HCT116 (cell line): ENCODE data around the gene NID2. TPM values are rescaled to one million over a fixed set of nuclear protein-coding genes. Genes with fewer than 3 reads are reported as not detected.

Source experiments
- ATAC-seq: fragments of 200-7000 bp; cut with Tn5 transposase; 2 replicates; pipeline ENCODE4 v1.9.1; 2020; ENCODE audit warnings: mild to moderate bottlenecking, moderate library complexity
- BruUV-seq: library from RNA; stranded (reverse); fragments of 400-500 nt; replicated peaks from 2 replicates; lab custom pipeline; 2021; lab: Mats Ljungman, UMichigan
- CTCF ChIA-PET: fragments of 300-600 bp; sonication (Branson Sonifier 250); formaldehyde crosslinking; loops from one replicate; lab custom pipeline; 2021; ENCODE audit warnings: antibody characterized with exemption; lab: Charles Lee
- POLR2A ChIA-PET: fragments of 300-600, 350-600 bp; sonication (Branson Sonifier 250); formaldehyde crosslinking; loops from one replicate; lab custom pipeline; 2021; ENCODE audit warnings: antibody characterized with exemption; lab: Charles Lee
- RAD21 ChIA-PET, 2 experiments: fragments of 300-600 bp; sonication (Branson Sonifier 250); formaldehyde crosslinking; loops; one replicate each; lab custom pipeline; 2023; ENCODE audit warnings: low total read pairs in 2 of 2; ENCODE audit not compliant: uncharacterized antibody in 2 of 2, unreplicated experiment in 2 of 2, low non-redundant PET in 1 of 2; lab: Charles Lee
- DNase-seq: peaks from one replicate; pipeline ENCODE4 v3.0.0-alpha.2; 2010; ENCODE audit warnings: low read depth, low spot score
- H2AFZ ChIP-seq: fragments of 200-600 bp; shearing (Covaris generic), sonication (generic); 2 replicates; pipeline ENCODE4 v1.6.1; 2017; ENCODE audit warnings: low read depth, mixed run types, mixed read lengths, antibody characterized with exemption, low read length; ENCODE audit not compliant: poor library complexity, severe bottlenecking
- H3K27ac ChIP-seq: 2 replicates; pipeline ENCODE4 v1.5.1; 2012; ENCODE audit warnings: low read depth, low read length
- H3K27me3 ChIP-seq: fragments of 200-600 bp; sonication (generic); 2 replicates; pipeline ENCODE4 v1.6.1; 2016; ENCODE audit warnings: mixed run types, low read length, mixed read lengths; ENCODE audit not compliant: insufficient read depth
- H3K36me3 ChIP-seq, 2 experiments: fragments of 200-500 bp in 1 of 2; fragments of 200-600 bp in 1 of 2; sonication (Bioruptor generic) in 1 of 2; sonication (generic) in 1 of 2; 2 replicates each; pipeline versions ENCODE4 v1.5.1 to v1.6.1; 2014 to 2016; ENCODE audit warnings: low read length in 2 of 2, inconsistent platforms in 1 of 2, mixed read lengths in 1 of 2, mixed run types in 1 of 2; ENCODE audit not compliant: insufficient read depth in 2 of 2, control insufficient read depth in 1 of 2
- H3K4me1 ChIP-seq, 2 experiments: fragments of 200-600 bp in 1 of 2; sonication (generic) in 1 of 2; 2 replicates each; pipeline versions ENCODE4 v1.5.1 to v1.6.1; 2012 to 2017; ENCODE audit warnings: low read length in 2 of 2, inconsistent platforms in 1 of 2, mild to moderate bottlenecking in 1 of 2, mixed read lengths in 1 of 2, mixed run types in 1 of 2, moderate library complexity in 1 of 2; ENCODE audit not compliant: insufficient read depth in 2 of 2, control insufficient read depth in 1 of 2
- H3K4me2 ChIP-seq: fragments of 200-600 bp; sonication (generic); 2 replicates; pipeline ENCODE4 v1.6.1; 2017; ENCODE audit warnings: mixed run types, low read length, mixed read lengths
- H3K4me3 ChIP-seq, 2 experiments: fragments of 200-600 bp in 1 of 2; sonication (generic) in 1 of 2; replicated peaks in 1 of 2; 2 replicates each; pipeline ENCODE4 v1.5.1; 2011 to 2016; ENCODE audit warnings: low read length in 2 of 2, control low read depth in 1 of 2, low read depth in 1 of 2, mild to moderate bottlenecking in 1 of 2, mixed read lengths in 1 of 2, mixed run types in 1 of 2
- H3K79me2 ChIP-seq: fragments of 200-600 bp; sonication (generic); 2 replicates; pipeline ENCODE4 v1.6.1; 2017; ENCODE audit warnings: mild to moderate bottlenecking, mixed run types, low read length, moderate library complexity, mixed read lengths; ENCODE audit not compliant: insufficient read depth
- H3K9ac ChIP-seq: fragments of 200-600 bp; sonication (generic); 2 replicates; pipeline ENCODE4 v1.6.1; 2016; ENCODE audit warnings: low read length, mixed read lengths
- H3K9me2 ChIP-seq: fragments of 200-600 bp; sonication (generic), shearing (Covaris generic); 2 replicates; pipeline ENCODE4 v1.6.1; 2017; ENCODE audit warnings: mixed run types, mild to moderate bottlenecking, moderate library complexity; ENCODE audit not compliant: insufficient read depth
- H3K9me3 ChIP-seq, 2 experiments: fragments of 200-500 bp in 1 of 2; fragments of 200-600 bp in 1 of 2; sonication (Bioruptor generic) in 1 of 2; sonication (generic) in 1 of 2; 2 replicates each; pipeline ENCODE4 v1.6.1; 2014 to 2017; ENCODE audit warnings: low read length in 2 of 2, mixed read lengths in 2 of 2, inconsistent platforms in 1 of 2, low read depth in 1 of 2, mild to moderate bottlenecking in 1 of 2, mixed run types in 1 of 2, moderate library complexity in 1 of 2; ENCODE audit not compliant: control insufficient read depth in 1 of 2, insufficient read depth in 1 of 2
- H4K20me1 ChIP-seq: fragments of 200-600 bp; sonication (generic), shearing (Covaris generic); 2 replicates; pipeline ENCODE4 v1.6.1; 2017; ENCODE audit warnings: mixed run types, mild to moderate bottlenecking, moderate library complexity; ENCODE audit not compliant: insufficient read depth
- CBX3 ChIP-seq: IDR thresholded peaks from 2 replicates; pipeline ENCODE4 v1.6.1; 2012; ENCODE audit warnings: low read depth
- CEBPB ChIP-seq: IDR thresholded peaks from 2 replicates; pipeline ENCODE4 v1.6.1; 2012; ENCODE audit warnings: low read depth
- EGR1 ChIP-seq: IDR thresholded peaks from 2 replicates; pipeline ENCODE4 v1.6.1; 2012; ENCODE audit warnings: low read depth
- EZH2phosphoT487 ChIP-seq: fragments of 200-600 bp; IDR thresholded peaks from 2 replicates; pipeline ENCODE4 v1.6.1; 2018; ENCODE audit warnings: antibody characterized with exemption, borderline replicate concordance
- FOSL1 ChIP-seq: IDR thresholded peaks from 2 replicates; pipeline ENCODE4 v1.6.1; 2012; ENCODE audit warnings: low read depth
- JUND ChIP-seq: IDR thresholded peaks from 2 replicates; pipeline ENCODE4 v1.6.1; 2012
- POLR2AphosphoS5 ChIP-seq: IDR thresholded peaks from 2 replicates; pipeline ENCODE4 v1.6.1; 2011; ENCODE audit warnings: mild to moderate bottlenecking, low read depth, low read length, moderate library complexity
- RAD21 ChIP-seq: IDR thresholded peaks from 2 replicates; pipeline ENCODE4 v1.6.1; 2012; ENCODE audit warnings: low read depth, mild to moderate bottlenecking
- SP1 ChIP-seq: IDR thresholded peaks from 2 replicates; pipeline ENCODE4 v1.6.1; 2012; ENCODE audit warnings: low read depth
- SRF ChIP-seq: IDR thresholded peaks from 2 replicates; pipeline ENCODE4 v1.6.1; 2012; ENCODE audit warnings: low read depth
- TCF7L2 ChIP-seq: IDR thresholded peaks from 2 replicates; pipeline ENCODE4 v1.7.0; 2011; ENCODE audit warnings: borderline replicate concordance, inconsistent platforms; ENCODE audit not compliant: insufficient read depth, insufficient read length; ENCODE audit errors: extremely low read depth
- YY1 ChIP-seq: IDR thresholded peaks from 2 replicates; pipeline ENCODE4 v1.6.1; 2011; ENCODE audit warnings: low read length, low read depth, moderate library complexity, mild to moderate bottlenecking; ENCODE audit not compliant: insufficient replicate concordance; ENCODE audit errors: extremely low read depth
- ZFX ChIP-seq: fragments of 450-650 bp; IDR thresholded peaks from 2 replicates; pipeline ENCODE4 v1.6.1; 2017
- ZNF274 ChIP-seq: fragments of 200-500 bp; sonication (Bioruptor generic); IDR thresholded peaks from 2 replicates; pipeline ENCODE4 v1.6.1; 2014; ENCODE audit warnings: mild to moderate bottlenecking, low read depth, low read length, inconsistent platforms
- intact Hi-C: fragments of 100-400 bp; cut with micrococcal nuclease; formaldehyde crosslinking; loops from 2 replicates; pipeline ENCODE4 v1.10.0; 2022
- total RNA-seq: library from RNA; stranded (reverse); gene quantifications from one replicate; pipeline ENCODE4 v1.2.1, GENCODE V29; 2021; ENCODE audit not compliant: unreplicated experiment
- TF ChIP-seq, protein P1 (sequence below): IDR thresholded peaks from 2 replicates; pipeline ENCODE4 v1.6.1; 2012
- TF ChIP-seq, protein P2 (sequence below): IDR thresholded peaks from 2 replicates; pipeline ENCODE4 v1.6.1; 2011; ENCODE audit warnings: mild to moderate bottlenecking, low read length, moderate library complexity; ENCODE audit not compliant: insufficient replicate concordance; ENCODE audit errors: extremely low read depth

Gene NID2
- total RNA-seq, 1 experiment from 2014 or later = 0.84 TPM

DNA sequence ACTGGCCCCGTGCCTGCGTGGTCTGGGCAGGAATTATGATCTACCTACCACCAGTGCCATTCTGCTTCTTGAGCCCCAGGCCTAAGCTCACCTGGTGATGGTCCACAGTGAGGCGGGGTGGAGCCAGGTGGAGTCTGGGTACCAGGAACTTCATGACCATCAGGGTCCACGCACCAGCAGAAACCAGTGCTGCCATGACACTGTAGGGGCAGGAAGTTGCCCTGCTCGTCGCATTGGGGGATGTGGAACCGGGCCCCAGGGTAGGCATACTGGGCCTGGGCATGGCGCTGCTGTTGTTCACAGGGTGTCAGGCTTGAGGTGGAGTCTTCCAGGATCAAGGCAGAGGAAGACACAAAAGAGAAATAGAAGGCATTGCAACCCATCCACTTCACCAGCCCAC lies 49.9 kb downstream of the NID2 start:
- Histone ChIP-seq H3K79me2 (no peaks in the 10 kb centered on the region), H3K27me3 (peaks cover 6% of the 10 kb centered on the region; the same call in 1 of the 2 replicates)
- TF ChIP-seq SRF (no peak), EGR1 (no peak), FOSL1 (no peak), POLR2AphosphoS5 (no peak), ZNF274 (no peak), EZH2phosphoT487 (no peak), YY1 (no peak), SP1 (no peak), CBX3 (no peak), JUND (no peak), ZFX (no peak), RAD21 (no peak), CEBPB (no peak)
- TF ChIP-seq, protein P1, sequence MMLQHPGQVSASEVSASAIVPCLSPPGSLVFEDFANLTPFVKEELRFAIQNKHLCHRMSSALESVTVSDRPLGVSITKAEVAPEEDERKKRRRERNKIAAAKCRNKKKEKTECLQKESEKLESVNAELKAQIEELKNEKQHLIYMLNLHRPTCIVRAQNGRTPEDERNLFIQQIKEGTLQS = no peak
- TF ChIP-seq, all 23 proteins: peak for 0
- intact Hi-C loops = no loop called here
- no peak for ATAC-seq
- no peaks in the 10 kb centered on the region for H3K36me3 ChIP-seq
- CTCF ChIA-PET = interaction anchor here (1.2 kb wide), 1 partner anchor 53 kb away, joined by 3 read pairs; no protein-coding TSS in a partner anchor
- RAD21 ChIA-PET = no interaction called here
- H4K20me1 ChIP-seq = no peaks in the 10 kb centered on the region
- H3K9ac ChIP-seq = no peak overlapping the region
- no peak overlapping the region for H3K4me3 ChIP-seq
- DNase-seq = no peak
- H3K4me1 ChIP-seq = no peaks in the 10 kb centered on the region
- BruUV-seq = no TSS peak
- no peak overlapping the region for H3K4me2 ChIP-seq
- no peaks in the 10 kb centered on the region for H3K9me2 ChIP-seq
- POLR2A ChIA-PET = no interaction called here
- H2AFZ ChIP-seq = no peak overlapping the region
- no peak overlapping the region for H3K27ac ChIP-seq
- H3K9me3 ChIP-seq = no peaks in the 10 kb centered on the region

DNA sequence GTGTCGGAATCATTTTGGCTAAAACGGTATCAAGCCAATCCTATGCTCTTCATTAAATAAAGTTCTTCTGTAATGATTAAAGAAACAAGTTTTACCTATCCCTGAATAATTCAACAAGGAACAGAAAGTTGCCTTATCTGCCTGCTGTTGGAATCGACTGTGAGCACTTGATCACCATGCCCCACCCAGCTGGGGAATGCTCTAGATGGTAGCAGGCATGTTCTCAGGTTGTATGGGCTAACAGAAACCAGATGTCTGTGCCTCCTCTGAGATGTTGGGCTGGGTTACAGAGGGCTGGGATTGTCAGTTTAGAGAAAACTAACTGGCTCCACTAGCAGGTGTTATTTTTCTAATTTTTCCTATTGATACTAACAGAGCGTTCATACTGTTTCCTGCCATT lies 50.6 kb downstream of the NID2 start:
- Histone ChIP-seq H4K20me1 (no peaks in the 10 kb centered on the region), H3K9me3 (no peaks in the 10 kb centered on the region), H3K79me2 (no peaks in the 10 kb centered on the region), H3K27me3 (peaks cover 6% of the 10 kb centered on the region; the same call in 1 of the 2 replicates), H3K27ac (no peak overlapping the region), H3K4me1 (no peaks in the 10 kb centered on the region), H3K4me2 (no peak overlapping the region), H3K9me2 (no peaks in the 10 kb centered on the region), H2AFZ (no peak overlapping the region), H3K4me3 (no peak overlapping the region), H3K36me3 (no peaks in the 10 kb centered on the region), H3K9ac (no peak overlapping the region)
- BruUV-seq = no TSS peak
- TF ChIP-seq, protein P1 = no peak
- TF ChIP-seq CEBPB (no peak), POLR2AphosphoS5 (no peak), JUND (no peak), ZFX (no peak), EGR1 (no peak), EZH2phosphoT487 (no peak), ZNF274 (no peak), TCF7L2 (no peak), FOSL1 (no peak), RAD21 (no peak)
- TF ChIP-seq, protein P2, sequence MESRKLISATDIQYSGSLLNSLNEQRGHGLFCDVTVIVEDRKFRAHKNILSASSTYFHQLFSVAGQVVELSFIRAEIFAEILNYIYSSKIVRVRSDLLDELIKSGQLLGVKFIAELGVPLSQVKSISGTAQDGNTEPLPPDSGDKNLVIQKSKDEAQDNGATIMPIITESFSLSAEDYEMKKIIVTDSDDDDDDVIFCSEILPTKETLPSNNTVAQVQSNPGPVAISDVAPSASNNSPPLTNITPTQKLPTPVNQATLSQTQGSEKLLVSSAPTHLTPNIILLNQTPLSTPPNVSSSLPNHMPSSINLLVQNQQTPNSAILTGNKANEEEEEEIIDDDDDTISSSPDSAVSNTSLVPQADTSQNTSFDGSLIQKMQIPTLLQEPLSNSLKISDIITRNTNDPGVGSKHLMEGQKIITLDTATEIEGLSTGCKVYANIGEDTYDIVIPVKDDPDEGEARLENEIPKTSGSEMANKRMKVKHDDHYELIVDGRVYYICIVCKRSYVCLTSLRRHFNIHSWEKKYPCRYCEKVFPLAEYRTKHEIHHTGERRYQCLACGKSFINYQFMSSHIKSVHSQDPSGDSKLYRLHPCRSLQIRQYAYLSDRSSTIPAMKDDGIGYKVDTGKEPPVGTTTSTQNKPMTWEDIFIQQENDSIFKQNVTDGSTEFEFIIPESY = no peak
- ChIA-PET CTCF (no interaction called here), RAD21 (no interaction called here), POLR2A (no interaction called here)
- ATAC-seq (no peak), DNase-seq (no peak)
- intact Hi-C loops = no loop called here
